OCI-LY3 (cell line): ENCODE measurements around the gene DENND11.

Experiments used
- H2AFZ ChIP-seq: fragments of 200-600, 300-600 bp; shearing (Covaris generic); 2 replicates; pipeline ENCODE4 v1.6.0; 2014; ENCODE audit warnings: antibody characterized with exemption, low read depth, low read length
- H3K27ac ChIP-seq: fragments of 200-600, 300-600 bp; sonication (generic); 2 replicates; pipeline ENCODE4 v1.5.1; 2014; ENCODE audit warnings: mild to moderate bottlenecking, low read length, moderate library complexity, mixed read lengths
- H3K27me3 ChIP-seq: fragments of 200-600, 300-600 bp; sonication (generic); 2 replicates; pipeline ENCODE4 v1.6.1; 2014; ENCODE audit warnings: low read depth, low read length, mixed read lengths
- H3K36me3 ChIP-seq: fragments of 200-600, 300-600 bp; sonication (generic); replicated peaks from 2 replicates; pipeline ENCODE3; 2014; ENCODE audit warnings: low read depth, low read length, mixed read lengths
- H3K4me1 ChIP-seq: fragments of 300-600, 200-600 bp; sonication (generic); 2 replicates; pipeline ENCODE4 v1.6.1; 2014; ENCODE audit warnings: low read length, mixed read lengths
- H3K4me2 ChIP-seq: fragments of 200-600, 300-600 bp; sonication (generic); 2 replicates; pipeline ENCODE4 v1.6.1; 2014; ENCODE audit warnings: low read length, mixed read lengths
- H3K4me3 ChIP-seq: fragments of 300-600, 200-600 bp; sonication (generic); 2 replicates; pipeline ENCODE4 v1.5.1; 2014; ENCODE audit warnings: antibody characterized with exemption, mild to moderate bottlenecking, low read length, moderate library complexity
- H3K79me2 ChIP-seq: fragments of 300-600, 200-600 bp; shearing (Covaris generic); 2 replicates; pipeline ENCODE4 v1.6.1; 2014; ENCODE audit warnings: mild to moderate bottlenecking, low read length, mixed read lengths
- H3K9ac ChIP-seq: fragments of 300-600, 200-600 bp; shearing (Covaris generic); 2 replicates; pipeline ENCODE4 v1.6.0; 2014; ENCODE audit warnings: mild to moderate bottlenecking, low read length, moderate library complexity
- H3K9me3 ChIP-seq: fragments of 200-600, 300-600 bp; shearing (Covaris generic); 2 replicates; pipeline ENCODE4 v1.6.1; 2014; ENCODE audit warnings: low read length, mixed read lengths; ENCODE audit not compliant: insufficient read depth
- H4K20me1 ChIP-seq: fragments of 200-600, 300-600 bp; sonication (generic); 2 replicates; pipeline ENCODE4 v1.6.1; 2016; ENCODE audit warnings: low read length, mixed read lengths; ENCODE audit not compliant: insufficient read depth
- EZH2phosphoT487 ChIP-seq: fragments of 200-600 bp; shearing (Covaris generic); IDR thresholded peaks from 2 replicates; pipeline ENCODE4 v1.6.1; 2018; ENCODE audit warnings: antibody characterized with exemption, mixed run types, low read depth
- TF ChIP-seq, protein P1 (sequence below): fragments of 200-600, 300-600 bp; sonication (generic); IDR thresholded peaks from 2 replicates; pipeline ENCODE4 v1.5.1; 2014; ENCODE audit warnings: antibody characterized with exemption, low read length, low read depth

Gene DENND11

GRCh38 chr7:141715794-141716689, 14.1 kb upstream of the DENND11 start:
- H3K4me2 ChIP-seq, result no peak overlapping the region
- no peak overlapping the region for H2AFZ ChIP-seq
- H3K9me3 ChIP-seq, result no peaks in the 10 kb centered on the region
- H3K9ac ChIP-seq, result no peak overlapping the region
- no peak overlapping the region for H3K4me3 ChIP-seq
- H3K27me3 ChIP-seq, result peaks cover 10% of the 10 kb centered on the region; the same call in 1 of the 2 replicates
- TF ChIP-seq EZH2phosphoT487, result no peak
- TF ChIP-seq, protein P1, sequence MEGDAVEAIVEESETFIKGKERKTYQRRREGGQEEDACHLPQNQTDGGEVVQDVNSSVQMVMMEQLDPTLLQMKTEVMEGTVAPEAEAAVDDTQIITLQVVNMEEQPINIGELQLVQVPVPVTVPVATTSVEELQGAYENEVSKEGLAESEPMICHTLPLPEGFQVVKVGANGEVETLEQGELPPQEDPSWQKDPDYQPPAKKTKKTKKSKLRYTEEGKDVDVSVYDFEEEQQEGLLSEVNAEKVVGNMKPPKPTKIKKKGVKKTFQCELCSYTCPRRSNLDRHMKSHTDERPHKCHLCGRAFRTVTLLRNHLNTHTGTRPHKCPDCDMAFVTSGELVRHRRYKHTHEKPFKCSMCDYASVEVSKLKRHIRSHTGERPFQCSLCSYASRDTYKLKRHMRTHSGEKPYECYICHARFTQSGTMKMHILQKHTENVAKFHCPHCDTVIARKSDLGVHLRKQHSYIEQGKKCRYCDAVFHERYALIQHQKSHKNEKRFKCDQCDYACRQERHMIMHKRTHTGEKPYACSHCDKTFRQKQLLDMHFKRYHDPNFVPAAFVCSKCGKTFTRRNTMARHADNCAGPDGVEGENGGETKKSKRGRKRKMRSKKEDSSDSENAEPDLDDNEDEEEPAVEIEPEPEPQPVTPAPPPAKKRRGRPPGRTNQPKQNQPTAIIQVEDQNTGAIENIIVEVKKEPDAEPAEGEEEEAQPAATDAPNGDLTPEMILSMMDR, result no peak
- H3K27ac ChIP-seq, result no peak overlapping the region
- H3K4me1 ChIP-seq, result peaks cover 8% of the 10 kb centered on the region
- H3K36me3 ChIP-seq, result no peaks in the 10 kb centered on the region
- no peaks in the 10 kb centered on the region for H3K79me2 ChIP-seq
- H4K20me1 ChIP-seq, result no peaks in the 10 kb centered on the region

GRCh38 chr7:141715018-141715417, 13.1 kb upstream of the DENND11 start:
- H3K79me2 ChIP-seq, result no peaks in the 10 kb centered on the region
- no peak for TF ChIP-seq EZH2phosphoT487
- TF ChIP-seq, protein P1, result no peak
- peaks cover 10% of the 10 kb centered on the region; the same call in 1 of the 2 replicates for H3K27me3 ChIP-seq
- H3K4me1 ChIP-seq, result peaks cover 8% of the 10 kb centered on the region
- no peak overlapping the region for H3K4me3 ChIP-seq
- no peak overlapping the region for H3K4me2 ChIP-seq
- no peak overlapping the region for H3K27ac ChIP-seq
- H4K20me1 ChIP-seq, result no peaks in the 10 kb centered on the region
- H2AFZ ChIP-seq, result no peak overlapping the region
- no peaks in the 10 kb centered on the region for H3K36me3 ChIP-seq
- no peak overlapping the region for H3K9ac ChIP-seq
- no peaks in the 10 kb centered on the region for H3K9me3 ChIP-seq

- peaks cover 10% of the 10 kb centered on the region; the same call in 1 of the 2 replicates for H3K27me3 ChIP-seq
- no peaks in the 10 kb centered on the region for H3K79me2 ChIP-seq
- no peak overlapping the region for H3K9ac ChIP-seq
- H4K20me1 ChIP-seq, result no peaks in the 10 kb centered on the region
- no peaks in the 10 kb centered on the region for H3K36me3 ChIP-seq
- H3K4me2 ChIP-seq, result no peak overlapping the region
- TF ChIP-seq, protein P1, result no peak
- TF ChIP-seq EZH2phosphoT487, result no peak
- no peak overlapping the region for H3K27ac ChIP-seq
- H3K4me1 ChIP-seq, result peaks cover 8% of the 10 kb centered on the region
- no peaks in the 10 kb centered on the region for H3K9me3 ChIP-seq
- no peak overlapping the region for H3K4me3 ChIP-seq
- no peak overlapping the region for H2AFZ ChIP-seq
Observed at GRCh38 chr7:141714571-141714970, 12.6 kb upstream of the DENND11 start.

DNA sequence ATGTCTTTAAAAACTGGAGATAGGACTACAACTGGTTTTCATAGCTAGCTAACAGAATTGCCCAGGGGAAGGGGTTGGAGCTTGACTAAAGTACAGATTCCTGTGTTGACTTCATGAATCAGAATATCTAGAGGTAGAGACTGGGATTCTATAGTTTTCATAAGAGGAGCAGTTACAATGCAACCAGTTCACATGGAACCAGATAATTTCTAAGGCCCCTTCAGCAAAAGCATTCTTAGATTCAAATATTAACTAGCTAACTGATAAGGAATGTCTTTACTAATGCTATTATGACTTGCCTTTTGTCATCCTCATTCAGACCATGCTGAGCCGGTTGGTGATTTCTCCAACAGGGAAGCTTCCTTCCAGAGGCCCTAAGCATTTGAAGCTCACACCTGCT, 11.9 kb upstream of the DENND11 start:
- H3K9ac ChIP-seq, result no peak overlapping the region
- H3K9me3 ChIP-seq, result no peaks in the 10 kb centered on the region
- H3K4me2 ChIP-seq, result no peak overlapping the region
- TF ChIP-seq, protein P1, result no peak
- no peak for TF ChIP-seq EZH2phosphoT487
- H2AFZ ChIP-seq, result no peak overlapping the region
- no peaks in the 10 kb centered on the region for H3K36me3 ChIP-seq
- peaks cover 10% of the 10 kb centered on the region; the same call in 1 of the 2 replicates for H3K27me3 ChIP-seq
- no peak overlapping the region for H3K4me3 ChIP-seq
- H3K79me2 ChIP-seq, result no peaks in the 10 kb centered on the region
- peaks cover 8% of the 10 kb centered on the region for H3K4me1 ChIP-seq
- no peaks in the 10 kb centered on the region for H4K20me1 ChIP-seq
- H3K27ac ChIP-seq, result no peak overlapping the region
